Thoracic aorta endothelial cell (primary cell): Measurements from ENCODE around the gene ACAA1. TPM values are rescaled to one million over a fixed set of nuclear protein-coding genes. Genes with fewer than 3 reads are reported as not detected.

Experiments
- small RNA-seq: library from RNA; depleted of rRNA; stranded (forward); fragments of <200 nt; gene quantifications from one replicate; pipeline ENCODE3, GENCODE V24; 2012
- total RNA-seq: library from RNA; depleted of rRNA; stranded (reverse); fragments of >200 nt; gene quantifications from 2 replicates; pipeline ENCODE4 v1.2.3, GENCODE V29; 2012

ACAA1 gene, protein sequence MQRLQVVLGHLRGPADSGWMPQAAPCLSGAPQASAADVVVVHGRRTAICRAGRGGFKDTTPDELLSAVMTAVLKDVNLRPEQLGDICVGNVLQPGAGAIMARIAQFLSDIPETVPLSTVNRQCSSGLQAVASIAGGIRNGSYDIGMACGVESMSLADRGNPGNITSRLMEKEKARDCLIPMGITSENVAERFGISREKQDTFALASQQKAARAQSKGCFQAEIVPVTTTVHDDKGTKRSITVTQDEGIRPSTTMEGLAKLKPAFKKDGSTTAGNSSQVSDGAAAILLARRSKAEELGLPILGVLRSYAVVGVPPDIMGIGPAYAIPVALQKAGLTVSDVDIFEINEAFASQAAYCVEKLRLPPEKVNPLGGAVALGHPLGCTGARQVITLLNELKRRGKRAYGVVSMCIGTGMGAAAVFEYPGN
- 24.6 and 26.1 TPM in 2 replicates for total RNA-seq

DNA sequence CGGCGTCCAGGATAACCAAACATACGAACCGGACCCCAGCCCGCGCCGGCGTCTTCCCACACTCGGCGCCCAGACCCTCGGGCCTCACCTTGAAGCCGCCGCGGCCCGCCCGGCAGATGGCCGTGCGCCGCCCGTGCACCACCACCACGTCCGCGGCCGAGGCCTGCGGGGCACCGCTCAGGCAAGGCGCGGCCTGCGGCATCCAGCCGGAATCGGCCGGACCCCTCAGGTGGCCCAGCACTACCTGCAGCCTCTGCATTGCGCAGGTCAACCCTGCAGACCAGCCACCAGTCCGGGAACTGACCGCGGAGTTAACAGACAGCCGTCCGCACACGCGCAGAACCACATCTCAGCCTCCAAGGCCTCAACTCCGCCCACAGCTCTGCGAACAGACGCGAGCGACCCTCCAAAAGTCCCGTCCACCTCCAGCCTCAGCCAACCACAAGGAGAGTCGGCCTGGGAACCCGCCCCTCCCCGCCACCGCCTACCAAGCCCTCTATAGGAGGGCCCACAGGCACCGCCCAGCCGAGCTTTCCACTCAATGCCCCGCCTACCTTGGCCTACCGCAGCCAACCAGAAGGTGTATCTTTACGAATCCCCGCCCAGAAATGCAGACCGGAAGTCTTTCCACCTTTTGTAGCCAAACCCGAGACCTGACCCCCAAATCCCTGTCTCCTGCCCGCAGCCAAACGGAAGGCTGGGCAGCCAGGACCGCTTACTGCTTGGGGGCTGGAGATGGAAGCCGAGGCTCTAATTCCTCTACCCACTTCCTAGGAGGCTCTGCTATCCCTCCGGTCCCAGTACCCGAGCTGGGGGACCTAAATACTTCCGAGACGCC lies at the start of gene ACAA1:
Gene ACAA1, minus strand, starts transcription at position 351 of the 838 bp plus-strand sequence. Its CDS starts 92 bp downstream, at position 259.

DNA sequence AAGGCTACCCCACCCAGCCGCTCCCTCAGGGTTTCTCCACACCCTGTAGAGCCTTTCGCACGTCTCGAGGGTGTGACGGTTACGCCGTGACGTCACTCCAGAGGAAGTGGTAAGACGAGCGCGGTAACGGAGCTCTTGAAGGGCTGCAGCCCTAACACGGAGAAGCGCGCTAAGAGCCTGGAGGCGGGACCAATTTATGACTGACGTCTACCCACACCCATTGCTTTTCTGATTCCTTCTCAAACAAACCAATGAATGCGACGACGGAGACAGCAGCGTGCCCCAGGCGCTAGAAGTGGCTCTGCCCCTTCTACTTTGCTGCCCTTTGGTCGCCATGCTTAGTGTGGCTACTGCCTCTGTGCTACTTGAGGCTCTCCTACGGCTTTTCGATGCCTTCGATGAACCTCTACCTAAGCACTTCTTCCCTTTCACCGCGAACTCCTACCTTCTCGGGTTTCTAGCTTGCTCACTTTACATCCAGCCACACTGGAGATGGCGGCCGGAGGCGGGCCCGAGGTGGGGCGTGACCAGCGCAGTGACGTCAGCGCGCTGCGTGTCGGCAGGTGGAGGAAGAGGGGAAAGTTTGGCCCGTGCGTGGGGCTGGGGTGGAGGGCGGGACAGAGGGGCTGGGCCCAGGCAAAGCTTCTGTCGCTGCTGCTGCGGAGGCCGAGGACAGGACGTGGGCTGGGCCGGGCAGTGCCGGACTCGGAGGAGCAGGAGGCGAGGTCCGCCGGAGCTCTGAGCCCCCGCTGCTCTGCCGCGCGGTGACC lies 28.2 kb upstream of the ACAA1 start, which contains the start of gene OXSR1:
Gene OXSR1, plus strand, starts transcription at position 586 of the 770 bp plus-strand sequence. CDS start 340 bp downstream, outside the sequence.

DNA sequence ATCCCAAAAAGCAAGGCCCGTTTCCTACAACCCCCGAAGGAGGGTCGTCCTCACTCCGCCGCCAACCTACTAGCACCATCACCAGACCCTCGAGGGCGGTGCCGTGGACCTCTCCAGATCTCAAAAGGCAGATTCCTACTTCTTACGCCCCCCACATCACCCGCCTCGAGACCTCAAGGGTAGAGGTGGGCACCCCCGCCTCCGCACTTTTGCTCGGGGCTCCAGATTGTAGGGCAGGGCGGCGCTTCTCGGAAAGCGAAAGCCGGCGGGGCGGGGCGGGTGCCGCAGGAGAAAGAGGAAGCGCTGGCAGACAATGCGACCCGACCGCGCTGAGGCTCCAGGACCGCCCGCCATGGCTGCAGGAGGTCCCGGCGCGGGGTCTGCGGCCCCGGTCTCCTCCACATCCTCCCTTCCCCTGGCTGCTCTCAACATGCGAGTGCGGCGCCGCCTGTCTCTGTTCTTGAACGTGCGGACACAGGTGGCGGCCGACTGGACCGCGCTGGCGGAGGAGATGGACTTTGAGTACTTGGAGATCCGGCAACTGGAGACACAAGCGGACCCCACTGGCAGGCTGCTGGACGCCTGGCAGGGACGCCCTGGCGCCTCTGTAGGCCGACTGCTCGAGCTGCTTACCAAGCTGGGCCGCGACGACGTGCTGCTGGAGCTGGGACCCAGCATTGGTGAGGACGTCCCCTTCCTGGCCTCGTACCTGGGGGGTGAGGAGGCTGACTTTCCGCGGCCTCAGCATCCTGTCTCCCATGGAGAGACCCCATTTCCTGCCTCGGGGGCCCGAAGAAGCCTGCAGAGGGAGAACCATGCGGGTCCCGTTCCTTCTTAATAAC lies 1.6 kb upstream of the ACAA1 start, which contains the start of gene MYD88:
Gene MYD88, plus strand, starts transcription at position 313 of the 842 bp plus-strand sequence. Its CDS starts 40 bp downstream, at position 353.

Small RNA genes lying within 50 kb of the gene (small RNA-seq; reads per million reads assigned to genes)
- gene RF00019, result not detected

Other genes starting within 250 kb of the ACAA1 start
- 5.3 and 6.9 TPM in 2 replicates for gene VILL, start 146.3 kb downstream of the ACAA1 start, total RNA-seq
- gene PLCD1, start 107.5 kb downstream of the ACAA1 start, total RNA-seq, result 18.0 and 22.3 TPM in 2 replicates
- gene DLEC1, start 97.9 kb downstream of the ACAA1 start, total RNA-seq, result 0.14 TPM in 1 of 2 replicates, not detected in the other
- 12.8 and 13.1 TPM in 2 replicates for gene MYD88, start 1.5 kb upstream of the ACAA1 start, total RNA-seq
- 56.5 and 60.2 TPM in 2 replicates for gene OXSR1, start 28.4 kb upstream of the ACAA1 start, total RNA-seq
- gene SLC22A13, start 128.7 kb upstream of the ACAA1 start, total RNA-seq, result 0.22 and 0.27 TPM in 2 replicates
- gene SLC22A14, start 145.2 kb upstream of the ACAA1 start, total RNA-seq, result 0.13 TPM in 1 of 2 replicates, not detected in the other
- gene XYLB, start 209.7 kb upstream of the ACAA1 start, total RNA-seq, result 4.0 and 6.4 TPM in 2 replicates